Neural cell (in vitro differentiated cells): Measurements from ENCODE around the gene METTL8. TPM values are rescaled to one million over a fixed set of nuclear protein-coding genes. Genes with fewer than 3 reads are reported as not detected.
A peak's percentile ranks its signal among the peaks of the same experiment; 100 is the strongest.

Experiments
- H2AFZ ChIP-seq: fragments of 200-600, 300-800 bp; sonication (generic), shearing (Covaris generic); 2 replicates; pipeline ENCODE4 v1.6.0; 2014; ENCODE audit warnings: low read depth, mild to moderate bottlenecking, antibody characterized with exemption, low read length, moderate library complexity
- H3F3A ChIP-seq: fragments of 200-600 bp; shearing (Covaris generic); 2 replicates; pipeline ENCODE4 v1.6.1; 2016; ENCODE audit warnings: mild to moderate bottlenecking, moderate library complexity, mixed read lengths, antibody characterized with exemption, low read length; ENCODE audit not compliant: insufficient read depth, poor library complexity, severe bottlenecking
- H3K27ac ChIP-seq: fragments of 200-600, 300-800 bp; sonication (generic), shearing (Covaris generic); 2 replicates; pipeline ENCODE4 v1.5.1; 2014; ENCODE audit warnings: mild to moderate bottlenecking, low read length, moderate library complexity
- H3K27me3 ChIP-seq: fragments of 300-800, 200-600 bp; sonication (generic), shearing (Covaris generic); 2 replicates; pipeline ENCODE4 v1.6.0; 2014; ENCODE audit warnings: mild to moderate bottlenecking, low read depth, low read length, moderate library complexity; ENCODE audit not compliant: insufficient read depth
- H3K36me3 ChIP-seq: fragments of 300-800, 200-600 bp; sonication (generic), shearing (Covaris generic); 2 replicates; pipeline ENCODE4 v1.5.1; 2014; ENCODE audit warnings: mild to moderate bottlenecking, antibody characterized with exemption, low read length, moderate library complexity; ENCODE audit not compliant: insufficient read depth
- H3K4me2 ChIP-seq: fragments of 300-800, 200-600 bp; sonication (generic), shearing (Covaris generic); 2 replicates; pipeline ENCODE4 v1.6.0; 2014; ENCODE audit warnings: mild to moderate bottlenecking, low read length
- H3K4me3 ChIP-seq: fragments of 300-800, 200-600 bp; sonication (generic), shearing (Covaris generic); 2 replicates; pipeline ENCODE4 v1.5.1; 2014; ENCODE audit warnings: mild to moderate bottlenecking, low read length, moderate library complexity
- H3K79me2 ChIP-seq: fragments of 200-600 bp; shearing (Covaris generic); replicated peaks from 2 replicates; pipeline ENCODE4 v1.6.0; 2014; ENCODE audit warnings: mild to moderate bottlenecking, low read length, moderate library complexity; ENCODE audit not compliant: insufficient read depth
- H3K9ac ChIP-seq: fragments of 300-800, 200-600 bp; sonication (generic), shearing (Covaris generic); 2 replicates; pipeline ENCODE4 v1.6.1; 2016; ENCODE audit warnings: mild to moderate bottlenecking, low read length, mixed read lengths
- H3K9me2 ChIP-seq: fragments of 200-600 bp; shearing (Covaris generic); 2 replicates; pipeline ENCODE4 v1.6.1; 2016; ENCODE audit warnings: mild to moderate bottlenecking, low read length, mixed read lengths; ENCODE audit not compliant: insufficient read depth
- H3K9me3 ChIP-seq: fragments of 200-600, 300-800 bp; sonication (generic), shearing (Covaris generic); 2 replicates; pipeline ENCODE4 v1.6.1; 2016; ENCODE audit warnings: mild to moderate bottlenecking, mixed run types, low read length, moderate library complexity, mixed read lengths
- H4K20me1 ChIP-seq: fragments of 200-600 bp; shearing (Covaris generic); 2 replicates; pipeline ENCODE4 v1.6.1; 2016; ENCODE audit warnings: mild to moderate bottlenecking, mixed run types; ENCODE audit not compliant: insufficient read depth
- EP300 ChIP-seq: fragments of 450-650 bp; conservative IDR thresholded peaks from 2 replicates; pipeline ENCODE4 v1.6.1; 2014; ENCODE audit warnings: antibody characterized with exemption, mild to moderate bottlenecking, moderate library complexity; ENCODE audit not compliant: poor library complexity, severe bottlenecking
- EZH2 ChIP-seq: fragments of 200-600, 300-800 bp; shearing (Covaris generic), sonication (generic); IDR thresholded peaks from 2 replicates; pipeline ENCODE4 v1.6.1; 2014; ENCODE audit warnings: antibody characterized with exemption, low read length, borderline replicate concordance, mild to moderate bottlenecking; ENCODE audit not compliant: insufficient read depth, poor library complexity, severe bottlenecking
- MXI1 ChIP-seq: fragments of 450-650 bp; conservative IDR thresholded peaks from 2 replicates; pipeline ENCODE4 v1.6.1; 2014; ENCODE audit warnings: antibody characterized with exemption, mild to moderate bottlenecking; ENCODE audit not compliant: poor library complexity, severe bottlenecking
- POLR2AphosphoS5 ChIP-seq: IDR thresholded peaks from 2 replicates; pipeline ENCODE4 v1.6.1; 2012
- RAD21 ChIP-seq: fragments of 450-650 bp; conservative IDR thresholded peaks from 2 replicates; pipeline ENCODE4 v1.6.1; 2014; ENCODE audit warnings: antibody characterized with exemption, mild to moderate bottlenecking, moderate library complexity
- SMC3 ChIP-seq: fragments of 450-650 bp; conservative IDR thresholded peaks from 2 replicates; pipeline ENCODE4 v1.6.1; 2014; ENCODE audit warnings: antibody characterized with exemption, mild to moderate bottlenecking, moderate library complexity; ENCODE audit not compliant: poor library complexity
- TAF1 ChIP-seq: IDR thresholded peaks from 2 replicates; pipeline ENCODE4 v1.6.1; 2012; ENCODE audit warnings: low read depth
- polyA minus RNA-seq: library from RNA; depleted of rRNA, polyadenylated mRNA; stranded (reverse); fragments of >200 nt; gene quantifications from 2 replicates; pipeline ENCODE4 v1.2.3, GENCODE V29; 2014
- polyA plus RNA-seq: library from polyadenylated mRNA; depleted of rRNA; stranded (reverse); fragments of >200 nt; gene quantifications from 2 replicates; pipeline ENCODE4 v1.2.3, GENCODE V29; 2014
- TF ChIP-seq, protein P1 (sequence below): fragments of 450-650 bp; IDR thresholded peaks from 2 replicates; pipeline ENCODE4 v1.5.1; 2014; ENCODE audit warnings: antibody characterized with exemption, mild to moderate bottlenecking, moderate library complexity; ENCODE audit not compliant: poor library complexity, severe bottlenecking
- TF ChIP-seq, protein P2 (sequence below): IDR thresholded peaks from 2 replicates; pipeline ENCODE4 v1.6.1; 2012; ENCODE audit warnings: borderline replicate concordance

METTL8 gene, protein sequence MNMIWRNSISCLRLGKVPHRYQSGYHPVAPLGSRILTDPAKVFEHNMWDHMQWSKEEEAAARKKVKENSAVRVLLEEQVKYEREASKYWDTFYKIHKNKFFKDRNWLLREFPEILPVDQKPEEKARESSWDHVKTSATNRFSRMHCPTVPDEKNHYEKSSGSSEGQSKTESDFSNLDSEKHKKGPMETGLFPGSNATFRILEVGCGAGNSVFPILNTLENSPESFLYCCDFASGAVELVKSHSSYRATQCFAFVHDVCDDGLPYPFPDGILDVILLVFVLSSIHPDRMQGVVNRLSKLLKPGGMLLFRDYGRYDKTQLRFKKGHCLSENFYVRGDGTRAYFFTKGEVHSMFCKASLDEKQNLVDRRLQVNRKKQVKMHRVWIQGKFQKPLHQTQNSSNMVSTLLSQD
- polyA plus RNA-seq (5.3 and 13.7 TPM in 2 replicates), polyA minus RNA-seq (14.9 and 28.5 TPM in 2 replicates)

DNA sequence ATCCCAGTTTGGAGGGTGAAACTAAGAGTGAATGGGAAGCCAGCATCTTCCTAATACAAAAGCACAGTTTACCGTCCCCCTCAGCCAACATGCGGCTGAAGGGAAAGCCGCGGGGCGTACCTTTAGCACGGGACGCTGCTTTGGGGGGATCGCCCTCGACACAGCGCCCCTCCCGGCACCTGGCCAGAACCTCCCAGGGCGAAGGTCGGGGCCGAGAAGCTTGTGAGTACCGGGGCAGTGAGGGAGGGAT is at the start of gene METTL8:
TSS of gene METTL8 (minus strand) at position 228 of the 250 bp plus-strand sequence. CDS start 41,805 bp downstream, outside the sequence.
- Histone ChIP-seq H3K9ac (peak within 1 kb of the TSS; percentile 84), H3K9me3 (no peaks in the 10 kb centered on the region), H3K4me2 (peak within 1 kb of the TSS; percentile 97), H3K79me2 (peaks cover 18% of the 10 kb centered on the region), H3K9me2 (no peaks in the 10 kb centered on the region), H3K36me3 (no peaks in the 10 kb centered on the region), H3F3A (no peaks in the 10 kb centered on the region), H4K20me1 (no peaks in the 10 kb centered on the region), H3K27ac (peak within 1 kb of the TSS; percentile 84), H3K27me3 (no peaks in the 10 kb centered on the region), H2AFZ (peak within 1 kb of the TSS; percentile 93), H3K4me3 (peak within 1 kb of the TSS; percentile 95)
- TF ChIP-seq, protein P1, sequence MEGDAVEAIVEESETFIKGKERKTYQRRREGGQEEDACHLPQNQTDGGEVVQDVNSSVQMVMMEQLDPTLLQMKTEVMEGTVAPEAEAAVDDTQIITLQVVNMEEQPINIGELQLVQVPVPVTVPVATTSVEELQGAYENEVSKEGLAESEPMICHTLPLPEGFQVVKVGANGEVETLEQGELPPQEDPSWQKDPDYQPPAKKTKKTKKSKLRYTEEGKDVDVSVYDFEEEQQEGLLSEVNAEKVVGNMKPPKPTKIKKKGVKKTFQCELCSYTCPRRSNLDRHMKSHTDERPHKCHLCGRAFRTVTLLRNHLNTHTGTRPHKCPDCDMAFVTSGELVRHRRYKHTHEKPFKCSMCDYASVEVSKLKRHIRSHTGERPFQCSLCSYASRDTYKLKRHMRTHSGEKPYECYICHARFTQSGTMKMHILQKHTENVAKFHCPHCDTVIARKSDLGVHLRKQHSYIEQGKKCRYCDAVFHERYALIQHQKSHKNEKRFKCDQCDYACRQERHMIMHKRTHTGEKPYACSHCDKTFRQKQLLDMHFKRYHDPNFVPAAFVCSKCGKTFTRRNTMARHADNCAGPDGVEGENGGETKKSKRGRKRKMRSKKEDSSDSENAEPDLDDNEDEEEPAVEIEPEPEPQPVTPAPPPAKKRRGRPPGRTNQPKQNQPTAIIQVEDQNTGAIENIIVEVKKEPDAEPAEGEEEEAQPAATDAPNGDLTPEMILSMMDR = peak; percentile 77
- no peak for TF ChIP-seq EZH2

DNA sequence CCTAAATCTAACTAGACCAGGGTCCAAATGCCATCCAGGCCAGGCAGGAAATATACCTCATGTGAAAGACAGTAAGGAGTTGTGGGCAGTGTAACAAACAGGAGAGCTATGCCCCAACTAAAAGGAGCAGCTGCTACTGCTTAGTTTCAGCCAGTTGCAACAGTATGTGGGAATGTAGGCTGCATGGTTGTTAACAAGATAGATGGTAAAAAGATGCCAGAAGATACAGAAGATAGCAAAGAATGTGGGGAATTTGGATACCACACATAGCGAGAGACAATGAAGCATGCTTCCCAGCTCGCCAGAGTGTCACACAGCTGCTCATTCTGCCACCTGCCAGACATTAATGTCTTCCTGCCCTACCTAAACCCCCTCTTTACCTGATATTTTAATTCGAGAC is 49.1 kb upstream of the METTL8 start:
- no peak overlapping the region for H3K4me3 ChIP-seq
- H3F3A ChIP-seq = no peaks in the 10 kb centered on the region
- no peak overlapping the region for H3K27ac ChIP-seq
- no peaks in the 10 kb centered on the region for H3K27me3 ChIP-seq
- no peak overlapping the region for H2AFZ ChIP-seq
- H3K9me3 ChIP-seq = no peaks in the 10 kb centered on the region
- H4K20me1 ChIP-seq = no peaks in the 10 kb centered on the region
- no peak overlapping the region for H3K4me2 ChIP-seq
- H3K36me3 ChIP-seq = no peaks in the 10 kb centered on the region
- H3K9me2 ChIP-seq = no peaks in the 10 kb centered on the region
- H3K79me2 ChIP-seq = no peaks in the 10 kb centered on the region
- TF ChIP-seq, protein P1 = no peak
- TF ChIP-seq EZH2 (no peak), SMC3 (no peak), EP300 (no peak), POLR2AphosphoS5 (no peak), MXI1 (no peak), TAF1 (no peak), RAD21 (no peak)
- TF ChIP-seq, protein P2, sequence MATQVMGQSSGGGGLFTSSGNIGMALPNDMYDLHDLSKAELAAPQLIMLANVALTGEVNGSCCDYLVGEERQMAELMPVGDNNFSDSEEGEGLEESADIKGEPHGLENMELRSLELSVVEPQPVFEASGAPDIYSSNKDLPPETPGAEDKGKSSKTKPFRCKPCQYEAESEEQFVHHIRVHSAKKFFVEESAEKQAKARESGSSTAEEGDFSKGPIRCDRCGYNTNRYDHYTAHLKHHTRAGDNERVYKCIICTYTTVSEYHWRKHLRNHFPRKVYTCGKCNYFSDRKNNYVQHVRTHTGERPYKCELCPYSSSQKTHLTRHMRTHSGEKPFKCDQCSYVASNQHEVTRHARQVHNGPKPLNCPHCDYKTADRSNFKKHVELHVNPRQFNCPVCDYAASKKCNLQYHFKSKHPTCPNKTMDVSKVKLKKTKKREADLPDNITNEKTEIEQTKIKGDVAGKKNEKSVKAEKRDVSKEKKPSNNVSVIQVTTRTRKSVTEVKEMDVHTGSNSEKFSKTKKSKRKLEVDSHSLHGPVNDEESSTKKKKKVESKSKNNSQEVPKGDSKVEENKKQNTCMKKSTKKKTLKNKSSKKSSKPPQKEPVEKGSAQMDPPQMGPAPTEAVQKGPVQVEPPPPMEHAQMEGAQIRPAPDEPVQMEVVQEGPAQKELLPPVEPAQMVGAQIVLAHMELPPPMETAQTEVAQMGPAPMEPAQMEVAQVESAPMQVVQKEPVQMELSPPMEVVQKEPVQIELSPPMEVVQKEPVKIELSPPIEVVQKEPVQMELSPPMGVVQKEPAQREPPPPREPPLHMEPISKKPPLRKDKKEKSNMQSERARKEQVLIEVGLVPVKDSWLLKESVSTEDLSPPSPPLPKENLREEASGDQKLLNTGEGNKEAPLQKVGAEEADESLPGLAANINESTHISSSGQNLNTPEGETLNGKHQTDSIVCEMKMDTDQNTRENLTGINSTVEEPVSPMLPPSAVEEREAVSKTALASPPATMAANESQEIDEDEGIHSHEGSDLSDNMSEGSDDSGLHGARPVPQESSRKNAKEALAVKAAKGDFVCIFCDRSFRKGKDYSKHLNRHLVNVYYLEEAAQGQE = no peak
- H3K9ac ChIP-seq = no peak overlapping the region
